GM19467 (cell line): ENCODE results near the gene TMEM175.
A peak's percentile ranks its signal among the peaks of the same experiment; 100 is the strongest.
"Not testable (repeated sequence)": the region's sequence is repeated elsewhere in the genome, so short reads cannot be mapped to it uniquely, and the experiment has no call there.

ENCODE experiments used
- ATAC-seq: cut with Tn5 transposase; IDR thresholded peaks from one replicate; pipeline ENCODE4 v1.9.1; 2021; ENCODE audit warnings: mild to moderate bottlenecking, moderate library complexity; ENCODE audit not compliant: unreplicated experiment

The TMEM175 gene

DNA sequence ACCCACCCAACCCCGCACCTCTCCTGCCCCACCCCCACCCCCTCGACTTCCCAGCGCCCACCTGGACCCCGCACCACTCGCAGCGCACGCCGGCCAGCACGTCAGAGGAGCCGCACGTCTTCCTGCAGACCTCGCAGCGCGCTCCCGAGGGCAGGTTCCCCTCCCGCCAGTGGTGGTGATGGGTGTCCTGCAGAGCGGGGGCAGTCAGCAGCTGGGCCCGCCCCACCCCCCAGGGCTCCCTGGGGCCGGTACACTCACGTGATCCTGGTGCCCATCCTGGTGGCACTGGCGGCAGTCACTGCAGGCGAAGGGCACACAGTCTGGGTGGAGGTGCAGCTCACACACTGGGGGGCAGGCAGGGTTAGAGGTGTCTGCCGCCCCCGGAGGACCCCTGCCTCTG, 36.0 kb downstream of the TMEM175 start:
- no peak for ATAC-seq

DNA sequence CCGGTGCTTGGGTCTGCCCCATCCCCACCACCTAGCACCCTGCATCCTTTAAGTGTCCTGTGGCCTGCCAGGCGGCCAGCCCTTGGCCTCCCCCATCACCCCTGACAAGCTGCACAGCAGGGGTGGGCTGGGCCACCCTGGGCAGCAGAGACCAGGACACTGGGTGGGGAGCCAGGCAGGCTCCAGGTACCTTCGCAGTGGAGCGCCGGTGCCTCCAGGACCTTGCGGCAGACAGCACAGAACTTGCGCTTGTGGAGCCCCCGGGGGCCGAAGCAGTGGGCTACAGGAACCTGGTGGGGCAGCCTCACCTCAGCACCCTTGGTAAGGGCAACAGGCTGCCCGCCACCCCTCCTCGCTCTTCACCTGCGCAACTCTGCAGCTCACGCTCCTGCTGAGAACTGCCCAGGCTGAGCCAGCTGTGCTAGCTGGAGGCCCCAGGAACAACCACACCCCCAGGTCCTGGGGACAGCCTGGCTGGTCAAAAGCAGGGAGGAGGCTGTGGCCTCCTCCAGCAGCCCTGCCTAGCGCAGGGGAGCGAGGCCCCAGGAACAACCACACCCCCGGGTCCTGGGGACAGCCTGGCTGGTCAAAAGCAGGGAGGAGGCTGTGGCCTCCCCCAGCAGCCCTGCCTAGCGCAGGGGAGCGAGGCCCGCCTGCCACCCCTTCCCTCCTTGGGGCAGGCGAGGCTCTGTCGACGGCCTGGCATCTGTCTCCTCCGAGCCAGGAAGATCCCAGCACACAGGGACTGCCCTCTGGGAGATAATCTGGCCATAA, 36.5 kb downstream of the TMEM175 start:
- ATAC-seq = no peak

DNA sequence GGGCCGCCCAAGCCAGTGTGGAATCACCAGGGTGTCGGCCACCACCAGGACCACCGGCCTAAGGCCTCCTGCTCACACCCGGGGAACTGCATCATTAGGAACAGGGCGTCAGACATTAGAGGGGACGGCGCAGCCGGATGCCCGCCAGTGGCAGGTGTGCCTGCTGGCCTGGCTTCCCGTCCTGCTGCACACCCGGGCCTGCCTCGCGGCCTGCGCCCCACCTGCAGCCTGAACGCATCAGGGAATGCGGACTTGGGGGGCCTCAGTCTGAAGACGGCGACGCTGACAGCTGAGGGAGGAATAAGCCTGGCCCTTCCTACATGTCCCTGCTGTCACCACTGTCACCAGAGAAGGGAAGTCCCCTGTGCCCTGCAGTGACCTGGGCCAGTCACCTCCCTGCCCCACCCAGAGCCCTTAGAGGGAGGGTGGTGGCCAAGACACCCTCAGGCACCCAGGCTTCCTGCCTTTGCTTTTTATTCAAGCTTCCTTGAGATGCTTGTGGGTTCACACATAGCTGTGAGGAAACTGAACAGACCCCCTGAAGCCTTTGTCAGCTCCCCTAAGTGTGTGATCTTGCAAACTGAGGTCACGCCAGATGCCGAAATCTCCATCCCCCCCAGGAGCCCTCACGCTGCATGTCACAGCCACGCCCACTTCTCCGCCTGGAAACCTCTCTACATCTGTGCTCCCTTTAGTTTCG, 37.9 kb downstream of the TMEM175 start:
- no peak for ATAC-seq

- ATAC-seq = no peak
These were observed 38.7 kb downstream of the TMEM175 start for GRCh38 chr4:970854-971520.

- no peak for ATAC-seq
These were observed 39.6 kb downstream of the TMEM175 start for GRCh38 chr4:971666-972500.

DNA sequence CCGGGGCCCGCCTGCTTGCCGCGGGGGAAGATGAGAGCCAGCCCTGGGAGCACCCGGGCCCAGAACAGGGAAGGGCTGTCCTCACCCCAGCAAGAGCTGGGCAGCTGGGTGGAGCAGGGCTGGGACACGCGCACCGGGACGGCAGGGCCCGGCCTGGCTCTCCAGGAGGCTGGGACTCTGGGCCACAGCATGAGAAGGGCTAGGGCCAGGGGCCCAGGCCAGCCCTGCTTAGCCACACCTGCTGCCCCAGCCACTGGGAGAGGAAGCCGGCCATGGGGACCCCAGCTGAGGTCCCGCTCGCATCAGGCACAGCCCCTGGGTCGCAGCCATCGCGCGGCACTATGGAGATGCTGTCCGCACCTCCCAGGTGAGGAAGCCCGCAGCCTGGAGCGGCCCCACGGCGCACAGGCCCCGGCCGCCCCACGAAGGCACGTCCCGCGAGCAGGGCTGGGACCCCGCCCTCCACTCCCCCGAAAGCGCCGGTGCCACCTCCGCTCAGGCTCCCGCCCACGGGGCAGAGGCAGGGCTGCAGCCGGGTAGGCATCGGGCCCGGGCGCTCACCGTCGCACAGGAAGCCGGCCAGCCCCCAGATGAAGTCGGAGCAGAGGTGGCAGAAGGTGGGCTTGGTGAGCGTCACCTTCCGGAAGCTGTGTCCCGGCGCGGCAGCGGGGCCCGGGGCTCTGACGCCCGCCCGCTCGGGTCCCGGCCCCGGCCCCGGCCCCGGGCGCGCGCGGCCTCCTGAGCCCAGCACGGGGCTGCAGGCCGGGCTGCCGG, 40.6 kb downstream of the TMEM175 start:
- ATAC-seq = peak; percentile 34

- peak; percentile 59 for ATAC-seq
These were observed 41.5 kb downstream of the TMEM175 start, which contains the start of gene DGKQ for GRCh38 chr4:973431-974397. DGKQ (minus strand) TSS chr4:973569; CDS start chr4:973482, 87 bp downstream.

DNA sequence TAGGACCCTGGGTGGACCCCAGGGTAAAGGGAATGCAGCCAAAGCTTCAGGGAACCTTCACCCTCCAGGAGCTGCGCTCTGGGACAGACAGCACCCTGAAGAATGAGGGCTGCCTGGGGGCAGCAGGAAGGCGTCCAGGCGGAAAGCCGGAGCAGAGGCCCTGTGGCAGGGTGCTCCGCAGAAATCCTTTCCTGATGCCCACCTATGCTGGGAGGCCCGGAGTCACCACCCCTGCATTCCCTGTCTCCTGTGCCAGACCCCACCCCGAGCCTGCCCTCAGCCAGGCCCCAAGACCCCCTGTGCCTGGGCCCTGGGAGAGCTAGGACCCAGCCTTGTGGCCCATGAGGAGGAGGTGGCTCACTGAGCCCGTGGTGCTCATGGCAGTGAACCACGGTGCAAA, 42.4 kb downstream of the TMEM175 start:
- ATAC-seq = no peak

DNA sequence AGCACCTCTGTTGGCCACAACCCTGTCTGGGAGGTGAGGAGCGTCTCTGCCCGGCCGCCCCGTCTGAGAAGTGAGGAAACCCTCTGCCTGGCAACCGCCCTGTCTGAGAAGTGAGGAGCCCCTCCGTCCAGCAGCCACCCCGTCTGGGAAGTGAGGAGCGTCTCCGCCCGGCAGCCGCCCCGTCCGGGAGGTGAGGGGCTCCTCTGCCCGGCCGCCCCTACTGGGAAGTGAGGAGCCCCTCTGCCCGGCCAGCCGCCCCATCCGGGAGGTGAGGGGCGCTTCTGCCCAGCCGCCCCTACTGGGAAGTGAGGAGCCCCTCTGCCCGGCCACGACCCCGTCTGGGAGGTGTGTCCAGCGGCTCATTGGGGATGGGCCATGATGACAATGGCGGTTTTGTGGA, 43.8 kb downstream of the TMEM175 start:
- not testable (repeated sequence) for ATAC-seq

DNA sequence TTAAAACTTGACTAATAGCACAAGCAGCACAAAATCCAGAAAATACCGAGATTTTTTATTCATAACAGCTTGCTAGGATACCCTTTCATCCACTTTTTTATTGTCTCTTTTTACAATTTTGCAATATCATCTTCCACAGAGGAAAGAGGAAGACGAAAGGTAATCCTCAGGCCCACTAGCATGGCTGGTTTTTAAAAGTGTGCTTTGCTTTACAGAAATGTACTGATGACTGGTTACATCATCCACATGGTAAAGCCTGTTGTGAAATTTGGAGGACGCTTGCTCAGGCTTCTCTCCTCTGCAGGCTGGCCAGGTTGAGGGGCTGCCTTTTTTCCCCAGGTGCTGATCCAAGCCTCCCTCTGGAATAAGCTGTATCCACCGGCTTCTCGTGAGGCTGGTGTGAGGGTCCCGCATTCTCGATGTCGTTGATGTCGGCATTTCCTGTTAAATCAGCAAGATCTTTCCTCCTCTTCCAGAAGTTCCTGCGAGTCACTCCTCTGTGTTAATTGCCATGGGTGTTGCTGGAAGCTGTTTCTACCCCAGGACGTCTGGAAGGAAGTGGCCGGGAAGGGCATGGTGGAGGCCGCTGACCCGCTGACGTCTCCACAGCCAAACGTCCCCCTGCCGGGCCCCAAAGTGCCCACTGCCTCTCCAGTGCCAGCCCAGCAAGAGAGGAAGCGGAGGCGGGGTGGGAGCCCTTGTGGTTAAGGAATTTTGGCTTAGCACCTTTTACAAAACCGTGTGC, 46.9 kb downstream of the TMEM175 start:
- ATAC-seq = no peak

- no peak for ATAC-seq
These were observed 50.0 kb downstream of the TMEM175 start for GRCh38 chr4:982291-982690.

GRCh38 chr4:982814-983213, 50.6 kb downstream of the TMEM175 start:
- no peak for ATAC-seq

GRCh38 chr4:984336-985054, 52.2 kb downstream of the TMEM175 start:
- no peak for ATAC-seq

DNA sequence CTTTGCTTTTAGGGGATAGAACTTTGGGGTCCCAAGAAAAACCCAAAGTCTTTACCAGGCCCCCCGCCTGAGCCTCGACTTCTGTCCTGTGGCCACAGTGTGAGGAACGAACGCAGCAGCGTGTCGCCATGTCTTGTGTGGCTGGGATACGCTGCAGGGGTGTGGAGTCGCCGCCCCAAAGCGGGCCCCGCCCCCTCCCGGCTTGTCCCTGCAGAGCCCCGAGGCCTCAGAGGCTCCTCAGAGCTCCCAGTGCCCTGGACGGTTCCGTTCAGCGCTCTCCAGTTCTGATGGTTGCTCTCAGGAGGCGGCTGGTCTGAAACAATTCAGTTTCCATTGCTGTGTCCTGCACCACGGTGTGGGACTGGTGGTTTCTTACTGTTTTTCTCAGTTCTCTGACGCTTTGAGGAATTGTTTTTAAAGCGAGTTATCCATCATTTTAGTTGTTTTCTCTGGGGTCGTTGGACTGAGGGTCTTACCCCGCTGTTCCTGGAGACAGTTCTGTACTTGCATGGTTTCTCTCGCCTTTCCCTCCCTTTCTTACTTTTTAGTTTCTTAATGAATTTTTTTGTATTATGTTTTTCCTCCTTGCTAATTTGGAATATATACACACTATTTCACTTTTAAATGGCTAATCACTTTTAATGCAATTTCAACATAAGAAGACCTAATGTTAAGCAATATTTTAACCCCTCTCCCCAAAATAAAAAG, 53.0 kb downstream of the TMEM175 start:
- no peak for ATAC-seq

DNA sequence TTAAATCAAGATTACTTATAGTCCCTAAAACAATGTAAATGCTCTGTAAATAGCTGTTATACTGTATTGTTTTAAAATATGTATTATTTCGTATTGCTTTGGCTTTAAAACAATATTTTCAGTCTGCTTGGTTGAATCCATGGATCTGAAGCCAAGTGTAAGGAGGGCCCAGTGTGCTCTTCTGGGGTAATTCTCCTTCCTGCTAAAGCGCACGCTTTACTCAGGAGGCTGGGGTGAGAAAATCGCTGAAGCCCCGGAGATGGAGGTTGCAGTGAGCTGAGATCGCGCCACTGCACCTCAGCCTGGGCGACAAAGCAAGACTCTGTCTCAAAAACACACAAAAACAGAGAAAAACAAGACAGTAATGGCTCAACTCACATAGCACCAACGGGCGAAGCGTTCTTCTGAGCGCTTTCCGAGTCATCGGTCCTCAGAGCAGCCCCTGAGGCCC, 54.2 kb downstream of the TMEM175 start:
- ATAC-seq = no peak

GRCh38 chr4:986879-987623, 54.8 kb downstream of the TMEM175 start, which contains the start of gene IDUA:
IDUA (plus strand) TSS chr4:987044; CDS start chr4:987085, 41 bp downstream.
- ATAC-seq = peak; percentile 61
